OCI-LY7 (cell line): ENCODE results near the gene APOL6.

Source experiments
- EZH2phosphoT487 ChIP-seq: fragments of 200-600 bp; sonication (generic); IDR thresholded peaks from 2 replicates; pipeline ENCODE4 v1.6.1; 2018; ENCODE audit warnings: low read depth, borderline replicate concordance, mild to moderate bottlenecking, mixed run types, antibody characterized with exemption, low read length, moderate library complexity, mixed read lengths
- TF ChIP-seq, protein P1 (sequence below): fragments of 200-600 bp; sonication (generic); conservative IDR thresholded peaks from 2 replicates; pipeline ENCODE4 v1.5.1; 2014; ENCODE audit warnings: mild to moderate bottlenecking, antibody characterized with exemption, low read length, moderate library complexity, mixed read lengths

DNA sequence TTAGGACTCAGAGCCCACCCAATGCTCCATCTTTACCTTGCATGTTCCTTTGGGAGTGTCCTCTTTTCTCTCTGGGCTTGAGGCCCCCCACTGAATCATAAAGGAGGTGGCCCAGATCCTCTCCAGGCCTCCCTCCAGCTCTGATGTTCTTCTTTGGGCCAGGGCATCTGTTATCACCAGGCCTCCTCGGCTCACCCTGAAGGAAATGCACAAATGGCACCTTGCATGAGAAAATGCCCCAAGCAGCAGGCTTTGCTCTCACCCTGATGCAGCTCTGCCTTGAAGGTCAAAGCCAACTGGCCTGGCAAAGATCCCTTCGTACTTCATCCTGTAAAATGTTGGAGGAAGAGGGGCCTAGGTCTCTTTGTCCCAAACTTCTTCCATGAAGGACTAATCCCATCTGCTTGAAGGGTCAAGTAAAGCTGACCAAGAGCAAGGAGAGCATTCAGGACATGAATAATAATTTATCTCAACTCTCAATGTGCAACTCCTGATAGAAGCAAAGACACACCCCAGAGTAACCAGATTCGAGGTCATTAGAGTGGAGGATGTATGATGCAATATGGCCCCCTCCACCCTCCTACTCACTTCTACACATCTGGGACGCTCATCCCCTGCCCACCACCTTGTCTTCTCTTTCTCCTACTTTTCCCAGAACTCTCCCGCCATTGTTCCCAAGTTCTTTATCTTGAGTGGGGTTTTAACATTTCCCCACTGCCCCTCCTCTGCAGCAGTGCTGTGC is 9.5 kb downstream of the APOL6 start:
- TF ChIP-seq, protein P1, sequence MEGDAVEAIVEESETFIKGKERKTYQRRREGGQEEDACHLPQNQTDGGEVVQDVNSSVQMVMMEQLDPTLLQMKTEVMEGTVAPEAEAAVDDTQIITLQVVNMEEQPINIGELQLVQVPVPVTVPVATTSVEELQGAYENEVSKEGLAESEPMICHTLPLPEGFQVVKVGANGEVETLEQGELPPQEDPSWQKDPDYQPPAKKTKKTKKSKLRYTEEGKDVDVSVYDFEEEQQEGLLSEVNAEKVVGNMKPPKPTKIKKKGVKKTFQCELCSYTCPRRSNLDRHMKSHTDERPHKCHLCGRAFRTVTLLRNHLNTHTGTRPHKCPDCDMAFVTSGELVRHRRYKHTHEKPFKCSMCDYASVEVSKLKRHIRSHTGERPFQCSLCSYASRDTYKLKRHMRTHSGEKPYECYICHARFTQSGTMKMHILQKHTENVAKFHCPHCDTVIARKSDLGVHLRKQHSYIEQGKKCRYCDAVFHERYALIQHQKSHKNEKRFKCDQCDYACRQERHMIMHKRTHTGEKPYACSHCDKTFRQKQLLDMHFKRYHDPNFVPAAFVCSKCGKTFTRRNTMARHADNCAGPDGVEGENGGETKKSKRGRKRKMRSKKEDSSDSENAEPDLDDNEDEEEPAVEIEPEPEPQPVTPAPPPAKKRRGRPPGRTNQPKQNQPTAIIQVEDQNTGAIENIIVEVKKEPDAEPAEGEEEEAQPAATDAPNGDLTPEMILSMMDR = no peak
- no peak for TF ChIP-seq EZH2phosphoT487
